ENCODE results near the gene DCX. TPM values are rescaled to one million over a fixed set of nuclear protein-coding genes. Genes with fewer than 3 reads are reported as not detected.

The DCX gene
- total and polyA plus RNA-seq, 7 experiments from 2014 or later = not detected

- Mint-ChIP-seq H3K9me3 (peaks cover 0 to 2% (median 0%) of the 10 kb centered on the region in 11 donors), H3K27me3 (peaks cover 0 to 4% (median 0%) of the 10 kb centered on the region in 5 donors), H3K36me3 (no peaks in the 10 kb centered on the region), H3K4me1 (no peaks in the 10 kb centered on the region), H3K27ac (no peak overlapping the region), H3K4me3 (no peak overlapping the region)
- Histone ChIP-seq H3K27me3 (ENCODE audit: control insufficient read depth in 2 of 2, insufficient read depth in 2 of 2, low read length in 2 of 2) (no peaks in the 10 kb centered on the region), H3K27ac (ENCODE audit: low read depth, low read length) (no peak overlapping the region), H3K4me3 (ENCODE audit: low read length) (no peak overlapping the region), H3K9me3 (ENCODE audit: control insufficient read depth in 2 of 3, low read length in 3 of 3) (no peaks in the 10 kb centered on the region), H3K4me1 (ENCODE audit: control insufficient read depth in 2 of 2, insufficient read depth in 2 of 2, low read length in 2 of 2) (no peaks in the 10 kb centered on the region), H3K36me3 (ENCODE audit: control insufficient read depth in 2 of 3, insufficient read depth in 3 of 3, low read length in 3 of 3) (no peaks in the 10 kb centered on the region)
- ATAC-seq (no peak), DNase-seq (no peak)
- CTCF ChIA-PET = no interaction called here
- intact Hi-C loops (cut with micrococcal nuclease) = no loop called here
- POLR2A ChIA-PET = no interaction called here
Observed at GRCh38 chrX:111288841-111289240, 123.2 kb downstream of the DCX start.

DNA sequence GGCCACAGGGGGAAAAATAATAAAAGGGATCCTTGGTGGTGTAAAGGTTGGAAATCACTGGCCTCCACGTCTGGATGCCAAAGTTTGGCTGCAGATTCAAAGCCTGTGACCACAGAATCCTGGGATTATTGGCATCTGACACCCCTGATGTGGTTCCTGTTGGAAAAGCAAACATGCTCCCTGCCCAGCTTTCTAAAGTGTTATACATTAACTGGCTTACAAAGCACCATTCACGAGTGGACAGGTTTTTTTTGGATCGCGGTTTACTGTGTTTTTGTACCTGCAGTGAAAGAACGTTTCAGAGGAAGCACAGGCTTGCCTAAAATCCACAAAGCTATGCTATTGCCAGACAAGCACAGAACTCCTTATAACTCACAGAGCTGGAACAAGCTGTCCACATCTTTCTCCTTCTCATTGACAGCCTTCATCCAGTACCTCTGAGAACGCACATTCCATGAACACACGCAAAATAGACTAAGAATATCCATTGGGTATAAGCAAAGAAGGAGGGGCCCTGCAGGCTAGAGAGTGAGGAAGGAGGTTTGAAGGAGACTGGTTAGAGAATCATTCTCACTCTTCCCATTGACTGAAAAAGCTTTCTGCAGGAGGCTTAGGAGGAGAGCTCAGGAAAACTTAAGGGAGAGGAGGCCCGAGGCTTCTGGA is 127.2 kb downstream of the DCX start:
- H3K4me1 Mint-ChIP-seq = no peaks in the 10 kb centered on the region
- no peak overlapping the region for H3K27ac ChIP-seq (ENCODE audit: low read depth, low read length)
- ATAC-seq (no peak), DNase-seq (no peak)
- H3K4me3 ChIP-seq (ENCODE audit: low read length) = no peak overlapping the region
- H3K27me3 ChIP-seq (ENCODE audit: control insufficient read depth in 2 of 2, insufficient read depth in 2 of 2, low read length in 2 of 2) = no peaks in the 10 kb centered on the region
- no peaks in the 10 kb centered on the region for H3K36me3 Mint-ChIP-seq
- H3K9me3 ChIP-seq (ENCODE audit: control insufficient read depth in 2 of 3, low read length in 3 of 3) = no peaks in the 10 kb centered on the region
- no peaks in the 10 kb centered on the region for H3K4me1 ChIP-seq (ENCODE audit: control insufficient read depth in 2 of 2, insufficient read depth in 2 of 2, low read length in 2 of 2)
- peaks cover 0 to 2% (median 0%) of the 10 kb centered on the region in 11 donors for H3K9me3 Mint-ChIP-seq
- POLR2A ChIA-PET = no interaction called here
- peaks cover 0 to 4% (median 0%) of the 10 kb centered on the region in 5 donors for H3K27me3 Mint-ChIP-seq
- H3K36me3 ChIP-seq (ENCODE audit: control insufficient read depth in 2 of 3, insufficient read depth in 3 of 3, low read length in 3 of 3) = no peaks in the 10 kb centered on the region
- no peak overlapping the region for H3K27ac Mint-ChIP-seq
- CTCF ChIA-PET = no interaction called here
- intact Hi-C loops (cut with micrococcal nuclease) = no loop called here
- no peak overlapping the region for H3K4me3 Mint-ChIP-seq

- ChIA-PET POLR2A (no interaction called here), CTCF (no interaction called here)
- peaks cover 0 to 2% (median 0%) of the 10 kb centered on the region in 11 donors for H3K9me3 Mint-ChIP-seq
- H3K4me1 ChIP-seq (ENCODE audit: control insufficient read depth in 2 of 2, insufficient read depth in 2 of 2, low read length in 2 of 2) = no peaks in the 10 kb centered on the region
- intact Hi-C loops (cut with micrococcal nuclease) = no loop called here
- H3K27me3 ChIP-seq (ENCODE audit: control insufficient read depth in 2 of 2, insufficient read depth in 2 of 2, low read length in 2 of 2) = no peaks in the 10 kb centered on the region
- no peaks in the 10 kb centered on the region for H3K4me1 Mint-ChIP-seq
- no peak for DNase-seq
- no peaks in the 10 kb centered on the region for H3K27me3 Mint-ChIP-seq
- H3K36me3 Mint-ChIP-seq = no peaks in the 10 kb centered on the region
- no peak overlapping the region for H3K27ac ChIP-seq (ENCODE audit: low read depth, low read length)
- H3K9me3 ChIP-seq (ENCODE audit: control insufficient read depth in 2 of 3, low read length in 3 of 3) = no peaks in the 10 kb centered on the region
- H3K4me3 Mint-ChIP-seq = no peak overlapping the region
- no peak overlapping the region for H3K27ac Mint-ChIP-seq
- ATAC-seq = no peak
- H3K4me3 ChIP-seq (ENCODE audit: low read length) = no peak overlapping the region
- H3K36me3 ChIP-seq (ENCODE audit: control insufficient read depth in 2 of 3, insufficient read depth in 3 of 3, low read length in 3 of 3) = no peaks in the 10 kb centered on the region
Observed at GRCh38 chrX:111283446-111283845, 128.5 kb downstream of the DCX start.

DNA sequence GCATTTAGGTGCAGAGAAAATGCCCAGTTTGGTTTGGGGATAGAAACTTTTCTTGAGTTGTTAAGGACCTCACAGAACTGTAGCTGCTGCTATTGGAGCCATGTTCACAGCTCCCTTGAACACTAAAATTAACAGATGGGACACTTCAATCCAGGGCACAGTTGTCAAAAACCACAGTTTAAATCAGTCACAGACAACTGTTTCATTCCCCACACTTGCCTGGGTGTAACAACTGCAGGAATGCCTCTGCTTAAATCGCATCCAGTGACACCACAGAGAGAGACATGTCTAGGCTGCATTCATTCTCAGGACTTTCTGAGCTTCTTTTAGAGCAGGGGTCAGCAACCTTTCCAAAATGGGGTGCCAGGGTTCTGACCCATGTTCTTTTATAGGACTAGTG is 129.0 kb downstream of the DCX start:
- Histone ChIP-seq H3K36me3 (ENCODE audit: control insufficient read depth in 2 of 3, insufficient read depth in 3 of 3, low read length in 3 of 3) (no peaks in the 10 kb centered on the region), H3K27ac (ENCODE audit: low read depth, low read length) (no peak overlapping the region), H3K4me3 (ENCODE audit: low read length) (no peak overlapping the region), H3K9me3 (ENCODE audit: control insufficient read depth in 2 of 3, low read length in 3 of 3) (no peaks in the 10 kb centered on the region), H3K4me1 (ENCODE audit: control insufficient read depth in 2 of 2, insufficient read depth in 2 of 2, low read length in 2 of 2) (no peaks in the 10 kb centered on the region), H3K27me3 (ENCODE audit: control insufficient read depth in 2 of 2, insufficient read depth in 2 of 2, low read length in 2 of 2) (no peaks in the 10 kb centered on the region)
- Mint-ChIP-seq H3K9me3 (peaks cover 0 to 2% (median 0%) of the 10 kb centered on the region in 11 donors), H3K4me1 (no peaks in the 10 kb centered on the region), H3K36me3 (no peaks in the 10 kb centered on the region), H3K4me3 (no peak overlapping the region), H3K27me3 (no peaks in the 10 kb centered on the region), H3K27ac (no peak overlapping the region)
- intact Hi-C loops (cut with micrococcal nuclease) = no loop called here
- ChIA-PET POLR2A (no interaction called here), CTCF (no interaction called here)
- ATAC-seq (no peak), DNase-seq (no peak)

DNA sequence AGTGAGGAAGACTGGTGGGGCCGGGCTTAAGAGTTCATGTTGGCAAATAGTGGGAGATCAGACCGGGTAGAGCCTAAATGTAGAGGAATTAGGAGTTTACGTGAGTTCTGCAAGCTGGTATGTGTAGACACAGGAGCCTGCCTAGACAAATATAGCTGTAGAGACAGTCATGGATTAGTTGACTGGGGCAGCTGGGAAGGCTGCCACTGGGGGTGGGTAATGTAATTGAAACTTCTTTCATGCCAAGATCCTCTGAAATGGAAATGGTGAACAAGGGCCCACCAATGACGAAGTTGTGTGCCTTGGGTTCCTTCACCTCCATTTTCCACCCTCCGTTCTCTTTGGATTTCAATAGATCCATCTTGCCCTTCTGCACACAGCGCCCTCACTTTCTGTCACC is 129.9 kb downstream of the DCX start:
- Mint-ChIP-seq H3K36me3 (no peaks in the 10 kb centered on the region), H3K9me3 (no peaks in the 10 kb centered on the region), H3K27me3 (no peaks in the 10 kb centered on the region), H3K27ac (no peak overlapping the region), H3K4me1 (no peaks in the 10 kb centered on the region), H3K4me3 (no peak overlapping the region)
- Histone ChIP-seq H3K4me3 (ENCODE audit: low read length) (no peak overlapping the region), H3K36me3 (ENCODE audit: control insufficient read depth in 2 of 3, insufficient read depth in 3 of 3, low read length in 3 of 3) (no peaks in the 10 kb centered on the region), H3K27me3 (ENCODE audit: control insufficient read depth in 2 of 2, insufficient read depth in 2 of 2, low read length in 2 of 2) (no peaks in the 10 kb centered on the region), H3K4me1 (ENCODE audit: control insufficient read depth in 2 of 2, insufficient read depth in 2 of 2, low read length in 2 of 2) (no peaks in the 10 kb centered on the region), H3K27ac (ENCODE audit: low read depth, low read length) (no peak overlapping the region), H3K9me3 (ENCODE audit: control insufficient read depth in 2 of 3, low read length in 3 of 3) (no peaks in the 10 kb centered on the region)
- CTCF ChIA-PET = no interaction called here
- intact Hi-C loops (cut with micrococcal nuclease) = no loop called here
- ATAC-seq (no peak), DNase-seq (no peak)
- POLR2A ChIA-PET = no interaction called here

GRCh38 chrX:111270339-111270738 is 141.7 kb downstream of the DCX start, which contains the start of gene CAPN6:
TSS of gene CAPN6 (minus strand) at chrX:111270483. CDS start at chrX:111263936, 6,547 bp downstream.
- no peaks in the 10 kb centered on the region for H3K9me3 ChIP-seq (ENCODE audit: control insufficient read depth in 2 of 3, low read length in 3 of 3)
- POLR2A ChIA-PET = no interaction called here

GRCh38 chrX:111268506-111268905 is 143.5 kb downstream of the DCX start:
- DNase-seq (no peak), ATAC-seq (no peak)
- CTCF ChIA-PET = no interaction called here
- Mint-ChIP-seq H3K9me3 (peaks cover 0 to 2% (median 0%) of the 10 kb centered on the region in 11 donors), H3K4me1 (peaks cover 0 to 2% (median 0%) of the 10 kb centered on the region in 7 donors), H3K4me3 (no peak overlapping the region), H3K36me3 (no peaks in the 10 kb centered on the region), H3K27ac (no peak overlapping the region), H3K27me3 (peaks cover 0 to 4% (median 0%) of the 10 kb centered on the region in 5 donors)
- Histone ChIP-seq H3K9me3 (ENCODE audit: control insufficient read depth in 2 of 3, low read length in 3 of 3) (no peaks in the 10 kb centered on the region), H3K27ac (ENCODE audit: low read depth, low read length) (no peak overlapping the region), H3K4me1 (ENCODE audit: control insufficient read depth in 2 of 2, insufficient read depth in 2 of 2, low read length in 2 of 2) (no peaks in the 10 kb centered on the region), H3K4me3 (ENCODE audit: low read length) (no peak overlapping the region), H3K36me3 (ENCODE audit: control insufficient read depth in 2 of 3, insufficient read depth in 3 of 3, low read length in 3 of 3) (no peaks in the 10 kb centered on the region), H3K27me3 (ENCODE audit: control insufficient read depth in 2 of 2, insufficient read depth in 2 of 2, low read length in 2 of 2) (no peaks in the 10 kb centered on the region)
- intact Hi-C loops (cut with micrococcal nuclease) = no loop called here
- POLR2A ChIA-PET = no interaction called here

More at GRCh38 chrX:111270339-111270738, 141.7 kb downstream of the DCX start, which contains the start of gene CAPN6:
- Mint-ChIP-seq H3K4me1 (peaks cover 0 to 2% (median 0%) of the 10 kb centered on the region in 7 donors), H3K27ac (no peak within 1 kb of the TSS), H3K4me3 (no peak within 1 kb of the TSS), H3K36me3 (no peaks in the 10 kb centered on the region), H3K9me3 (peaks cover 0 to 2% (median 0%) of the 10 kb centered on the region in 11 donors), H3K27me3 (peaks cover 0 to 4% (median 0%) of the 10 kb centered on the region in 5 donors)
- intact Hi-C loops (cut with micrococcal nuclease) = no loop called here
- DNase-seq (no peak), ATAC-seq (no peak)
- Histone ChIP-seq H3K27me3 (ENCODE audit: control insufficient read depth in 2 of 2, insufficient read depth in 2 of 2, low read length in 2 of 2) (no peaks in the 10 kb centered on the region), H3K36me3 (ENCODE audit: control insufficient read depth in 2 of 3, insufficient read depth in 3 of 3, low read length in 3 of 3) (no peaks in the 10 kb centered on the region), H3K4me1 (ENCODE audit: control insufficient read depth in 2 of 2, insufficient read depth in 2 of 2, low read length in 2 of 2) (no peaks in the 10 kb centered on the region), H3K27ac (ENCODE audit: low read depth, low read length) (no peak within 1 kb of the TSS), H3K4me3 (ENCODE audit: low read length) (no peak within 1 kb of the TSS)
- CTCF ChIA-PET = no interaction called here

All from naive thymus-derived CD4-positive, alpha-beta T cell (primary cell).